NCI-H146 (cell line): ENCODE results near the gene CROCC.
"Not testable (repeated sequence)": the region's sequence is repeated elsewhere in the genome, so short reads cannot be mapped to it uniquely, and the experiment has no call there.

Experiments used
- DNase-seq: peaks from one replicate; lab custom pipeline; 2025; lab: John Stamatoyannopoulos, UW

Gene CROCC, protein sequence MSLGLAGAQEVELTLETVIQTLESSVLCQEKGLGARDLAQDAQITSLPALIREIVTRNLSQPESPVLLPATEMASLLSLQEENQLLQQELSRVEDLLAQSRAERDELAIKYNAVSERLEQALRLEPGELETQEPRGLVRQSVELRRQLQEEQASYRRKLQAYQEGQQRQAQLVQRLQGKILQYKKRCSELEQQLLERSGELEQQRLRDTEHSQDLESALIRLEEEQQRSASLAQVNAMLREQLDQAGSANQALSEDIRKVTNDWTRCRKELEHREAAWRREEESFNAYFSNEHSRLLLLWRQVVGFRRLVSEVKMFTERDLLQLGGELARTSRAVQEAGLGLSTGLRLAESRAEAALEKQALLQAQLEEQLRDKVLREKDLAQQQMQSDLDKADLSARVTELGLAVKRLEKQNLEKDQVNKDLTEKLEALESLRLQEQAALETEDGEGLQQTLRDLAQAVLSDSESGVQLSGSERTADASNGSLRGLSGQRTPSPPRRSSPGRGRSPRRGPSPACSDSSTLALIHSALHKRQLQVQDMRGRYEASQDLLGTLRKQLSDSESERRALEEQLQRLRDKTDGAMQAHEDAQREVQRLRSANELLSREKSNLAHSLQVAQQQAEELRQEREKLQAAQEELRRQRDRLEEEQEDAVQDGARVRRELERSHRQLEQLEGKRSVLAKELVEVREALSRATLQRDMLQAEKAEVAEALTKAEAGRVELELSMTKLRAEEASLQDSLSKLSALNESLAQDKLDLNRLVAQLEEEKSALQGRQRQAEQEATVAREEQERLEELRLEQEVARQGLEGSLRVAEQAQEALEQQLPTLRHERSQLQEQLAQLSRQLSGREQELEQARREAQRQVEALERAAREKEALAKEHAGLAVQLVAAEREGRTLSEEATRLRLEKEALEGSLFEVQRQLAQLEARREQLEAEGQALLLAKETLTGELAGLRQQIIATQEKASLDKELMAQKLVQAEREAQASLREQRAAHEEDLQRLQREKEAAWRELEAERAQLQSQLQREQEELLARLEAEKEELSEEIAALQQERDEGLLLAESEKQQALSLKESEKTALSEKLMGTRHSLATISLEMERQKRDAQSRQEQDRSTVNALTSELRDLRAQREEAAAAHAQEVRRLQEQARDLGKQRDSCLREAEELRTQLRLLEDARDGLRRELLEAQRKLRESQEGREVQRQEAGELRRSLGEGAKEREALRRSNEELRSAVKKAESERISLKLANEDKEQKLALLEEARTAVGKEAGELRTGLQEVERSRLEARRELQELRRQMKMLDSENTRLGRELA (N-terminal part only)

GRCh38 chr1:16921391-16922185 lies at the start of gene CROCC:
Gene CROCC, plus strand, starts transcription at chr1:16921931. Its CDS starts 88 bp downstream, at chr1:16922019.
- peak; percentile 48 for DNase-seq

DNA sequence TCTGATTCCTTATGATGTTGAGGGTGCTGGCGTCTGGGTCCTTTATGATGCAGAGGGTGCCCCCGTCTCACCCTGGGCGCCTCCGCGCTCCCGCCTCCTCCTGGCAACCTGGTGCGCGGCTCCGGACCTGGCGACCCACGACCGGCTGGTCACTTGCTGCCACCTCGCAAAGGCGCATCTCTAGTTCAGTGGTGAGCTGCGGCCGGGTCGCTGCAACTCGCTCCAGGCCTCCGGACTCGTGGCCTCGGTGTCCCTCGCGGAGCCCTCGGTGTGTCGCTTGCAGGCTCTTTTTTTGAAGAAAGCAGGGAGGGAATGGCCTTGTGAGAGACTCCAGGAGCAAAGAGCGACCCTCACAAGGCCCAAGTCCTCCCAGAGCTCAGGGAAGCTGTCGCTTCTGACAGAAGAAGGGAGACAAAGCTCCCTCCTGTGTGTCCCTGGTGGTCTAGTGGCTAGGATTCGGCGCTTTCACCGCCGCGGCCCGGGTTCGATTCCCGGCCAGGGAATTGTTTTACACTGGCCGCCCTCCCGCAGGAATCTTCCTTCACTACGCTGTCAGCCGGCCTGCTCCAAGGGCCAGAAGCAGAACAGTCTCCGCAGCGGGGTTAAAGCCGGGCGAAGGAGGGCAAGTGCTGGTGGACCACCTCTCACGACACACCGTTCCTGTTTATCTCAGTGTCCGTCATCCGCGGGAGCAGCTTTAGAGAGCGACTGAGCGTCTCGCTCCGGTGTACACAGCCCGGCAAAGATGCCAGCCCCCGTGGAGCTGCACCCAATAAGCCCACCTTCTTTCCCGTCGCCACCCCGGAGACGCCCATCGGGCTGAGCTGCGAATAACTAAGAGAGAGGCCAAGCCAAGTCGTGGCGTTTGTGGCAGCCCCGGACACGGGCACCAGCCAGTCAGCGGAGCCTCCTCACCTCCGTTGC lies 49.3 kb upstream of the CROCC start:
- DNase-seq = not testable (repeated sequence)

DNA sequence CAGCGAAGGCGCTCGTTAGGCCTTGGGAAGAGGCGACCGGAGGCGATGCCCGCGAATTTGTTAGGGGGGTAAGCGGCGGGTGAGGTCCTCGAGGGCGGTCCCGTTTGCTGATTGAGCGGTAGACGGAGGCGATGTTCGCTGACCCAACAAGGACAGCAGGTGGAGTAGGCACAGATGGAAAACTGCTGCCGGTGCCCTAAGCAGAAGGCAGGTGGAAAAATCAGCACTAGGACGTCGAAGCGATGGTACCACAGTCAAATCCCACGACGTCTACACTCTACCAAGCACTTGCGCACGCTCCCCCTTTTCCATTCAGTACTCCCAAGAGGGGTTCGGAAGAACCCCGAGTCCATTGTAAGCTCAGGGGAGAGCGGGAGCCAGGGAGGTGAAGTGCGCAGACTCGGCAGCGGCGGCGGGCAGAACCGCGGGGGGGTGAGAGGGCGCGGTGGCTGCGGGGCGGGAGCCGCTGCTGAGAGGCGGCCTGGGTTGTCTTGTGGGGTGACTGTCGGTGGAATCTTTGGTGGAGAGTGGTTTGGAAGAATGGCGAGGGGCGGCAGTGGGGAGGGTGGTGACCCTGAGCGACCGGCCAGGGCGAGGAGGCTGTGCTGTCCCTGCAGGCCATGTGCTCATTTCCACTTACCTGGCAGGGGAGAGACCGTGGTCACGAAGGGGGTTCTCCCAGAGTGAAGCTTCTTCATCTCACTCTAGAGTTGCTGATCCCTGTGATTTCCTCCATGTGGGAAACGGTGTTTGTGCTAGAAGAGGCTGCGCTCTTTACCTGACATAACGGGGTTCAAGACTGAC lies 48.5 kb upstream of the CROCC start:
- DNase-seq = not testable (repeated sequence)

GRCh38 chr1:16874968-16875765 lies 46.6 kb upstream of the CROCC start:
- not testable (repeated sequence) for DNase-seq

GRCh38 chr1:16881742-16882141 lies 40.0 kb upstream of the CROCC start:
- not testable (repeated sequence) for DNase-seq

- no peak for DNase-seq
These were observed 38.7 kb upstream of the CROCC start for GRCh38 chr1:16882986-16883385.

GRCh38 chr1:16884487-16884886 lies 37.2 kb upstream of the CROCC start:
- DNase-seq = not testable (repeated sequence)

GRCh38 chr1:16886860-16887605 lies 34.7 kb upstream of the CROCC start:
- no peak for DNase-seq

GRCh38 chr1:16888860-16889816 lies 32.6 kb upstream of the CROCC start:
- no peak for DNase-seq

DNA sequence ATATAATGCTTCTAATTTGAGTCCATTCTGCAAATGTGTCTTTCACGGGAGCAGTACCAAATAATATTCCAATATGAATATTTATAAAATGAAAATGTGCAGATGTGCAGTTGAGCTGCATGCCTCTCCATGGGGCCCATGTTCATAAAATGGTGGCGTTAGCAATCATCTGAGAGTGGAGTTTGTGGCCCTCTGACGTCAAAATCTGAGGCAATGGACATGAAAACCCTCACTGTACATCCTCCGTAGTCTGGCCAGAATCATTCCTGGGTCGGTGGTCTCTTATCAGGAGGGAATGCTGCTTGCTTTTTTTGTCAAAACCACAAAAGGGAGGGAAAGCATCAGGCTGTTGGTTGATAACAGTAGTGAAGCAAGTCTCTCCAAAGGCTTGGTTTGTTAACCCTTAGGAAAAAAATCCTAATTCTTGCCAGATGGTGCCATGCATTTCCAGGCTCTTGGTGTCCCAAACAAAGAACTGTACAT lies 31.2 kb upstream of the CROCC start:
- DNase-seq = not testable (repeated sequence)

DNA sequence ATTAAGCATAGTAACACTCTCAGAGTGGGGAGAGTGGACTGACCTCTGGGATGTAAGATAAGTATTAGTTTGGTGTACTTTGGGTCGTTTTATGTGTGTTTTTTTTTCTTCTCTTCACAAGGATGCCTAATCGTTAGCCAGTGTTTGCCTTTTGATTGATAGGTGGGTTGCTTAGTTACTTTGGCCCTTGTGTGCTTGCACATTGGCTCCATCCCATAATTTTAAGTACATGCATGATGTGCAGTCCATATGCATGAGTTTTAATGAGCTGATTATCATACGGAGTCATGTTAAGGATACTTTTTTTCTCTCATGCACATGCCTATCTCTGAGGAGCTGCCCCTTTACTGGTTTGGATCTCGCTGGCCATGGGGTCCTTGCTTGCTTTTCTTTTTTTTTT lies 30.7 kb upstream of the CROCC start:
- DNase-seq = not testable (repeated sequence)

GRCh38 chr1:16892978-16893525 lies 28.7 kb upstream of the CROCC start:
- DNase-seq = not testable (repeated sequence)

DNA sequence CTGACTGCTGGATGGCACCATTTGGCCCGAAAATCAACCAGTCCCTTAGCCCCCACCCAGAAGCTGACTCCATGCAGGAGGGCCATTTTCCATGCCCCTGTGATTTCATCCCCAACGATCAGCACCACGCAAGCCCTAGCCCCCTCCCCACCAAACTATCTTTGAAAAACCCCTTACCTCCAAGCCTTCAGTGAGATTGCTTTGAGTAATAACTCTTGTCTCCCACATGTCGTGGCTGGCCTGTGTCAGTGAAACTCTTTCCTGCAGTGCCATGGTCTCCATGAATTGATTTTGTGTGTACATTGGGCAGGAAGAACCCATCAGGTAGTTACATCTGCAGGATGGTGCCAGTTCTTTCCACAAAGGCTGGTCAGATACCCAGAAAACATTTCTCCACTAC lies 27.9 kb upstream of the CROCC start:
- DNase-seq = not testable (repeated sequence)

GRCh38 chr1:16894338-16894737 lies 27.4 kb upstream of the CROCC start:
- not testable (repeated sequence) for DNase-seq

DNA sequence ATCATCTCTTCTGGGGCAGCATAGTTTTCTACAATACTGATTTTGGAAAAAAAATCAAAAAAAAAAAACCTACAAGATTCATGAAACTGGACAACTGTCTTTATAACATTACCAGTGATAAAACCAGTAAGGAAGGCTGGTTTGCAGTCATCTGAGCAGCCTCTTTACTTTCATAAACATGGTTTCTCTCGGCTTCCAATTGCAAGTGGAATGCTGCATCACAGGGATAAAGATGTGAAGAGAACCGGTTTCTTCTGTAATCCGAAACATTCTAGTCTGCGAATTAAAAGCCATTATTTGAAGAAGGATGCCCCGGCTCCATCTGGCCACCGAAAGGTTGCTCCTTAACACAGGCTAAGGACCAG lies 26.5 kb upstream of the CROCC start:
- not testable (repeated sequence) for DNase-seq
